Uterus (tissue), 2 donors: ENCODE measurements around the gene GUCY1A1.

ENCODE experiments used
- CTCF ChIP-seq, 4 experiments: fragments of 200-600 bp in 2 of 4; fragments of 450-650 bp in 2 of 4; sonication (generic) in 2 of 4; IDR thresholded peaks; one replicate each; pipeline ENCODE4 v1.5.1; 2016 to 2019; ENCODE audit warnings: antibody characterized with exemption in 4 of 4, mild to moderate bottlenecking in 2 of 4, moderate library complexity in 1 of 4
- POLR2A ChIP-seq, 2 donors: fragments of 450-650 bp; IDR thresholded peaks; one replicate each; pipeline ENCODE4 v1.6.1; 2016; ENCODE audit warnings: antibody characterized with exemption in 2 of 2, mild to moderate bottlenecking in 1 of 2, moderate library complexity in 1 of 2

GRCh38 chr4:155761047-155761446, 94.4 kb downstream of the GUCY1A1 start:
- no peak for TF ChIP-seq POLR2A (IDR thresholded peaks at IDR 0.05)
- TF ChIP-seq CTCF (IDR thresholded peaks at IDR 0.05), result no peak
